ENCODE measurements around the gene ARHGEF6.
"Not testable (repeated sequence)": the region's sequence is repeated elsewhere in the genome, so short reads cannot be mapped to it uniquely, and the experiment has no call there.

Gene ARHGEF6

GRCh38 chrX:136780763-136781162 is at the start of gene ARHGEF6:
Gene ARHGEF6 (minus strand): TSS chrX:136780932. CDS start chrX:136780882, 50 bp downstream.
- peak within 1 kb of the TSS; percentile 71 for H3K4me3 ChIP-seq (ENCODE audit: low read length)
- no peak for TF ChIP-seq ZNF274 (IDR thresholded peaks at IDR 0.05; ENCODE audit: low read depth, low read length)

DNA sequence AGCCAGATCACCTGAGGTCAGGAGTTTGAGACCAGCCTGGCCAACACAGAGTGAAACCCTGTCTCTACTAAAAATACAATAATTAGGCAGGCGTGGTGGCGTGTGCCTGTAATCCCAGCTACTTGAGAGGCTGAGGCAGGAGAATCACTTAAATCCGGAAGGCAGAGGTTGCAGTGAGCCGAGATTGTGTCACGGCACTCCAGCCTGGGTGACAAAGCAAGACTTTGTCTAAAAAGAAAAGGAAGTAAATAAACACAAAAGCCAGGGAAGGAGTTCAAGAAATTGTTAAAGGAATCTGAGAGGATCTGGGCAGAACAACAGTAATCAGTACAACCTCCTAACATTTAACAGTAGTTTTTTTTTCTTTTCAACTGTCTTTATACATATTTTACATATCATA is 48.7 kb upstream of the ARHGEF6 start:
- no peak for TF ChIP-seq ZNF274 (IDR thresholded peaks at IDR 0.05; ENCODE audit: low read depth, low read length)
- H3K4me3 ChIP-seq (ENCODE audit: low read length) = no peak overlapping the region

GRCh38 chrX:136828830-136829229 is 48.1 kb upstream of the ARHGEF6 start:
- no peak for TF ChIP-seq ZNF274 (IDR thresholded peaks at IDR 0.05; ENCODE audit: low read depth, low read length)
- no peak overlapping the region for H3K4me3 ChIP-seq (ENCODE audit: low read length)

GRCh38 chrX:136827026-136827425 is 46.3 kb upstream of the ARHGEF6 start:
- no peak for TF ChIP-seq ZNF274 (IDR thresholded peaks at IDR 0.05; ENCODE audit: low read depth, low read length)
- no peak overlapping the region for H3K4me3 ChIP-seq (ENCODE audit: low read length)

GRCh38 chrX:136825771-136826170 is 45.0 kb upstream of the ARHGEF6 start:
- TF ChIP-seq ZNF274 (IDR thresholded peaks at IDR 0.05; ENCODE audit: low read depth, low read length) = no peak

DNA sequence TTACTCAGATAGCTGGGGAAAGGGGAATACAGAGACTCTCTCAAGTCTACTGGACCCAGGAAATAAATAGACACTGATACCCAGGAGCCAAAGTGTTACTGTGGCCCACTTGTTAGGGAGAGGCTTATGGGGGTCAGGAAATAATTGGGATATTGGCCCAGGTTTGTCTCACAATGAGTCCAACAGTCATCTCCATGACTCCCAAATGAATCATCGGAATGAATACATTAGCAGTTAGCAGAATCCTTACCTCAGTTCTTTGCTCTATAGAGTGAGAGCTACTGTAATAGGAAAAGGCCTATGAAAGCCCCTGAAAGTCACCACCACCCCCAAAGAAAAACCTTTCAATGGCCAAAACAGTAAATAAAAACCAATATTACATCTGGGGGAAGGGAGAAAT is 42.4 kb upstream of the ARHGEF6 start:
- H3K4me3 ChIP-seq (ENCODE audit: low read length) = no peak overlapping the region

More at GRCh38 chrX:136825771-136826170, 45.0 kb upstream of the ARHGEF6 start:
- H3K4me3 ChIP-seq (ENCODE audit: low read length) = no peak overlapping the region

DNA sequence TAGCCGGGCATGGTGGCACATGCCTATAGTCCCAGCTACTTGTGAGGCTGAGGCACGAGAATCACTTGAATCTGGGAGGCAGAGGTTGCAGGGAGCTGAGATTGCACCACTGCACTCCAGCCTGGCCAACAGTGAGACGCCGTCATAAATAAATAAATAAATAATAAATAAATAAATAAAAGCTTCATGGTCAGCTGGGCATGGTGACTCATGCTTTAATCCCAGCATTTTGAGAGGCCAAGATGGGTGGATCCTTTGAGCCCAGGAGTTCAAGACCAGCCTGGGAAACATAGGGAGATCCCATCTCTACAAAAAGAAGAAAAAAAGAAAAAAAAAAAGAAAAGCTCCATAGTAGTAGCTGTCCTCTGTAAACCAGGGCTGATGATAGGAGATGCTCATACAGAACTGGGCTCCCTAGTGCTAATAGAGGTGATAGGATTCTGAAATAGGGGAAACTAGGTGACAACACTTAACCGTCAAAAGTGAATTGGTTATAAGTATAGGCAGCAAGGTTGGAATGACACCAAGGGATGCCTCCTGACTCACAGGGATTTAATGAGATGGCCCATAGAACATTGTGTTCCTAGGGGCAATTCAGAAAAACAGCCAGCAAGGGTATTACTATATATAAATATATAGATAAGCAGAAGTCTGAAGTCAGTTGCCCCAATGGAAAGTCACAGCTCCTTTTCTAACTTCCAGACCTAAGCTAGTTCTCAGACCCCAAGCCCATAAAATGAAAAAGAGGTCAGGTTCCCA is 41.8 kb upstream of the ARHGEF6 start:
- no peak overlapping the region for H3K4me3 ChIP-seq (ENCODE audit: low read length)
- TF ChIP-seq ZNF274 (IDR thresholded peaks at IDR 0.05; ENCODE audit: low read depth, low read length) = no peak

More for the DNA sequence above, 42.4 kb upstream of the ARHGEF6 start:
- TF ChIP-seq ZNF274 (IDR thresholded peaks at IDR 0.05; ENCODE audit: low read depth, low read length) = no peak

DNA sequence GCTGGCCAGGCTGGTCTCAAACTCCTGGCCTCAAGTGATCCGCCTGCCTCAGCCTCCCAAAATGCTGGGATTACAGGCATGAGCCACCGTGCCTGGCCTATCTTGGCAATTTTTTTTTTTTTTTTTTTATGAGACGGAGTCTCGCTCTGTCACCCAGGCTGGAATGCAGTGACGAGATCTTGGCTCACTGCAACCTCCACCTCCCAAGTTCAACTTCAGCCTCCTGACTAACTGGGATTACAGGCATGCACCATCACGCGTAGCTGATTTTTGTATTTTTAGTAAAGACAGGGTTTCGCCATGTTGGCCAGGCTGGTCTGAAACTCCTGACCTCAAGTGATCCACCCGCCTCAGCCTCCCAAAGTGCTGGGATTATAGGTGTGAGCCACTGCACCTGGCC is 39.0 kb upstream of the ARHGEF6 start:
- H3K4me3 ChIP-seq (ENCODE audit: low read length) = not testable (repeated sequence)

GRCh38 chrX:136819031-136819703 is 38.4 kb upstream of the ARHGEF6 start:
- TF ChIP-seq ZNF274 (IDR thresholded peaks at IDR 0.05; ENCODE audit: low read depth, low read length) = no peak
- no peak overlapping the region for H3K4me3 ChIP-seq (ENCODE audit: low read length)

GRCh38 chrX:136816975-136817374 is 36.2 kb upstream of the ARHGEF6 start:
- H3K4me3 ChIP-seq (ENCODE audit: low read length) = no peak overlapping the region
- TF ChIP-seq ZNF274 (IDR thresholded peaks at IDR 0.05; ENCODE audit: low read depth, low read length) = no peak

DNA sequence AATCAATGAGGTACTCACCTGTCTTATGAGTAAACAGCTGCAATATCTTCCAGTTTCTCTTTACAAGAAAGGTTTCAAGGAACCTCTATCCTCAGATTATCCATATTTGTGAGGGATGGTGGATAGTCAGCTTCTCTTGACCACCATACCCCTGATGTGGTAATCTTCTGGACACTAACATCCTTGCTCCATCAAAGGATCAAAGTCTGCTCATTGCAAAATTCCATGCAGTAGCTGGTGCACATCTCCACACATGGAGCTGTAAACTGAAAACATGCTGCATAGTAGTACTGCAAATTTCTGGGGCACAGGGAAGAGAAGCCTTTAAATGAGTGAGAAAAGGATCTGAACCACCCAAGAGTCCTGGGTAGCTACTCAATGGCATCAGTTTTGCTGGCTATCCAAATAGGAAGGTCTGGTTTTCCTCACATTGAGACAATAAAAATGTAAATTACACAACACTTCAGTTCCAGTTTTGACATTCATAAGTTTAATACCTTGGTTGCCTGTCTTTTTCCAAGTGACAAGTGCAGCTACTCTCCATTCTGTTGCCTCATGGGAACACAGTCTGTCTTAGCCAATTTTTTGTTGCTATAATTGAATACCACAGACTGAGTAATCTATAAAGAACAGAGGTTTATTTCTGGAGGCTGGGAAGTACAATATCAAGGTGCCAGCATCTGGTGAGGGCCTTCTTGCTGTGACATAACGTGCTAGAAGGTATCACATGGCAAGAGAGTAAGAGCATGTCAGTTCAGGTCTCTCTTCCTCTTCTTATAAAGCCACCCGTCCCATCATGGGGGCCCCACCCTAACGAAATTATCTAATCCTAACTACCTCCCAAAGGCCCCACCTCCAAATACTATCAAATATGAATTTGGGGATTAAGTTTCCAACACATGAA is 34.4 kb upstream of the ARHGEF6 start:
- H3K4me3 ChIP-seq (ENCODE audit: low read length) = no peak overlapping the region
- no peak for TF ChIP-seq ZNF274 (IDR thresholded peaks at IDR 0.05; ENCODE audit: low read depth, low read length)

DNA sequence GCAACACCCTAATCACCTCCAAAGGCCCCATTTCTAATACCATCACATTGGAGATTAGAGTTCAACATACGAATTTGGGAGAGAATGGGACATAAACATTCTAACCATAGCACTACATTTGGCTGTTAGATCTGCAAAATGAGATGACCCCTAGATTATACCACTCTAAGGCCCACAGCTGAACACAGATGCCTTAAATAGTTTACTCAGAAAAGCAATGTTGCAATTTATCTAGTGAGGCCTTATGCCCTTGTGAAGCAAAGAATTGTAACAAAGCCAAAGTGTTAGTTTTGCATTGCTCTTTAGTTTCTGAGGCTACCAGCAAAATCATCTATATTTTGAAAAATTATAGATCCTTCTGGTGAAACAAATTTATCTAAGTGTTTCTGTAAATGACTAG is 31.6 kb upstream of the ARHGEF6 start:
- H3K4me3 ChIP-seq (ENCODE audit: low read length) = no peak overlapping the region
- TF ChIP-seq ZNF274 (IDR thresholded peaks at IDR 0.05; ENCODE audit: low read depth, low read length) = no peak

GRCh38 chrX:136810493-136810892 is 29.8 kb upstream of the ARHGEF6 start:
- TF ChIP-seq ZNF274 (IDR thresholded peaks at IDR 0.05; ENCODE audit: low read depth, low read length) = no peak
- H3K4me3 ChIP-seq (ENCODE audit: low read length) = no peak overlapping the region

DNA sequence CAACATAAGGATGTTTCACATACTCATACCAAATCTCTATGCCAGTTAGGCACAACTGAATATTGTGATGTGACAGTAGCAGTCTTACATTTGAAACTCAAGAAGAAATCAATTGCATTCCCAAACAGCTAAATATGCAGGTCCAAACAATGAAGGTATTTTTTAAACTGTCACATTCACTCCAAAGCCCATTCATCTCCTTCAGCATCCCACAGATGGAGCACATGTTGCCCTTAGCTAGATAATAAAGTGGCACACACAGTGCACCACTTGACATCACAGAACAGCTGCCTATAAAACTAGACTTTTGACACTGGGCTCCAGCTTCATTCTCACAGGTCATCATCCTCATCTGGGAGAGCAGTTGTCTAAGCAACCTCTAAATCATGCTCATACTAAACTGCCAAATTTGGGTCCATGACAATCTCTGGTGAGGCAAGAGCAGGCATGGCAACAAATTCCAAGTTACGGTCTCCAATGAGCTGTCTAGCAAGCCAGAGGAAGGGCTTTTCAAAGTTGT is 26.2 kb upstream of the ARHGEF6 start:
- H3K4me3 ChIP-seq (ENCODE audit: low read length) = no peak overlapping the region
- TF ChIP-seq ZNF274 (IDR thresholded peaks at IDR 0.05; ENCODE audit: low read depth, low read length) = no peak
